Hepatocyte (in vitro differentiated cells): ENCODE measurements around the gene CCN6. TPM values are rescaled to one million over a fixed set of nuclear protein-coding genes. Genes with fewer than 3 reads are reported as not detected.

Source experiments
- DNase-seq: peaks from one replicate; pipeline ENCODE4 v3.0.0-alpha.2; 2016; ENCODE audit warnings: low spot score
- H2AFZ ChIP-seq: fragments of 200-600 bp; sonication (generic); 2 replicates; pipeline ENCODE4 v1.6.0; 2016; ENCODE audit warnings: antibody characterized with exemption, mild to moderate bottlenecking
- H3K27ac ChIP-seq: fragments of 200-600 bp; sonication (generic); 2 replicates; pipeline ENCODE4 v1.5.1; 2016; ENCODE audit warnings: mild to moderate bottlenecking
- H3K27me3 ChIP-seq: fragments of 200-600 bp; sonication (generic); 2 replicates; pipeline ENCODE4 v1.6.1; 2016
- H3K36me3 ChIP-seq: fragments of 200-600 bp; sonication (generic); replicated peaks from 2 replicates; pipeline ENCODE4 v1.5.1; 2016; ENCODE audit warnings: low read depth; ENCODE audit not compliant: insufficient read depth
- H3K4me1 ChIP-seq: fragments of 200-600 bp; sonication (generic); 2 replicates; pipeline ENCODE4 v1.5.1; 2016; ENCODE audit warnings: mild to moderate bottlenecking, moderate library complexity; ENCODE audit not compliant: insufficient read depth
- H3K4me2 ChIP-seq: fragments of 200-600 bp; sonication (generic); 2 replicates; pipeline ENCODE4 v1.6.0; 2016
- H3K4me3 ChIP-seq: fragments of 200-600 bp; sonication (generic); 2 replicates; pipeline ENCODE4 v1.5.1; 2016; ENCODE audit warnings: mild to moderate bottlenecking
- H3K79me2 ChIP-seq: fragments of 200-600 bp; sonication (generic); 2 replicates; pipeline ENCODE4 v1.6.0; 2017; ENCODE audit warnings: mild to moderate bottlenecking
- H3K9me2 ChIP-seq: fragments of 200-600 bp; sonication (generic); replicated peaks from 2 replicates; pipeline ENCODE4 v1.6.0; 2017; ENCODE audit warnings: mild to moderate bottlenecking; ENCODE audit not compliant: insufficient read depth
- H3K9me3 ChIP-seq: fragments of 200-600 bp; sonication (generic); 2 replicates; pipeline ENCODE4 v1.5.1; 2016; ENCODE audit warnings: low read depth, mild to moderate bottlenecking
- H4K20me1 ChIP-seq: fragments of 200-600 bp; sonication (generic); 2 replicates; pipeline ENCODE4 v1.6.0; 2016; ENCODE audit warnings: mild to moderate bottlenecking; ENCODE audit not compliant: insufficient read depth, poor library complexity, severe bottlenecking
- EZH2 ChIP-seq: fragments of 200-600 bp; sonication (generic); IDR thresholded peaks from 2 replicates; pipeline ENCODE4 v1.6.1; 2016; ENCODE audit warnings: antibody characterized with exemption, mild to moderate bottlenecking, borderline replicate concordance
- EZH2phosphoT487 ChIP-seq: fragments of 200-600 bp; sonication (generic); IDR thresholded peaks from one replicate; pipeline ENCODE4 v1.6.1; 2018; ENCODE audit warnings: antibody characterized with exemption, mild to moderate bottlenecking, low read depth, moderate library complexity; ENCODE audit not compliant: unreplicated experiment, severe bottlenecking
- WGBS: methylation state at CpG from one replicate; pipeline ENCODE4 v1.1.6; 2016; ENCODE audit warnings: low lambda C conversion rate; ENCODE audit errors: missing lambda C conversion rate; 5-methylcytosine and 5-hydroxymethylcytosine counted together
- polyA plus RNA-seq: library from polyadenylated mRNA; unstranded; fragments of >200 nt; fragmentation: Nextera tagmentation; extraction: Ambion mirVana; gene quantifications from 2 replicates; pipeline ENCODE4 v1.2.1, GENCODE V29; 2016
- total RNA-seq: library from RNA; depleted of rRNA; stranded (reverse); fragments of >200 nt; gene quantifications from 2 replicates; pipeline ENCODE4 v1.2.3, GENCODE V29; 2014
- TF ChIP-seq, protein P1 (sequence below): fragments of 200-600 bp; sonication (generic); IDR thresholded peaks from 2 replicates; pipeline ENCODE4 v1.5.1; 2016; ENCODE audit warnings: antibody characterized with exemption, mild to moderate bottlenecking; ENCODE audit not compliant: poor library complexity

Gene CCN6
- total and polyA plus RNA-seq, 2 experiments from 2014 or later, result 0.24 TPM; not detected in 1

DNA sequence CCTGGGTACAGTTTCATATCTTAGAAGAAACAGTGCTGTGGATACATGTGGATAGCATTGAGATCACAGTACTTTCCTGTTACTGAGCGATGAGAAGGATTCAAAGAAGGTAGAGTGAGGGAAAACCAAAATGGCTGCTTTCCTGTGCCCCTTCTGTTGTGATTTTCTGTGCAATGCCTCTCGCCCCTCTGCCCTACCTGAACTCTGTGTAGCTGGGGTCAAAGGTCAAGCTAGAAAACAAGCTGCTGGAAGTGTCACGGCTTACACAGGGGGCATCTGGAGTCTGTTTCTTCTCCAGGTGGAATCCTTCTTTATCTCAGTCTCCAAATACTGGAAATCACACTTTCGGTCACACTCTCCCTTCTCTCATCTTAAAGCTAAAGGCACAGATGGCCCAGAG, 27.0 kb upstream of the CCN6 start:
- no peak for DNase-seq
- no peak overlapping the region for H2AFZ ChIP-seq
- no peak overlapping the region for H3K4me3 ChIP-seq
- H3K4me1 ChIP-seq, result peaks cover 19% of the 10 kb centered on the region
- H3K79me2 ChIP-seq, result no peaks in the 10 kb centered on the region
- H3K27ac ChIP-seq, result no peak overlapping the region
- H3K9me3 ChIP-seq, result no peaks in the 10 kb centered on the region
- no peaks in the 10 kb centered on the region for H3K36me3 ChIP-seq
- no peaks in the 10 kb centered on the region for H3K27me3 ChIP-seq
- TF ChIP-seq, protein P1, sequence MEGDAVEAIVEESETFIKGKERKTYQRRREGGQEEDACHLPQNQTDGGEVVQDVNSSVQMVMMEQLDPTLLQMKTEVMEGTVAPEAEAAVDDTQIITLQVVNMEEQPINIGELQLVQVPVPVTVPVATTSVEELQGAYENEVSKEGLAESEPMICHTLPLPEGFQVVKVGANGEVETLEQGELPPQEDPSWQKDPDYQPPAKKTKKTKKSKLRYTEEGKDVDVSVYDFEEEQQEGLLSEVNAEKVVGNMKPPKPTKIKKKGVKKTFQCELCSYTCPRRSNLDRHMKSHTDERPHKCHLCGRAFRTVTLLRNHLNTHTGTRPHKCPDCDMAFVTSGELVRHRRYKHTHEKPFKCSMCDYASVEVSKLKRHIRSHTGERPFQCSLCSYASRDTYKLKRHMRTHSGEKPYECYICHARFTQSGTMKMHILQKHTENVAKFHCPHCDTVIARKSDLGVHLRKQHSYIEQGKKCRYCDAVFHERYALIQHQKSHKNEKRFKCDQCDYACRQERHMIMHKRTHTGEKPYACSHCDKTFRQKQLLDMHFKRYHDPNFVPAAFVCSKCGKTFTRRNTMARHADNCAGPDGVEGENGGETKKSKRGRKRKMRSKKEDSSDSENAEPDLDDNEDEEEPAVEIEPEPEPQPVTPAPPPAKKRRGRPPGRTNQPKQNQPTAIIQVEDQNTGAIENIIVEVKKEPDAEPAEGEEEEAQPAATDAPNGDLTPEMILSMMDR, result no peak
- TF ChIP-seq EZH2phosphoT487 (no peak), EZH2 (no peak)
- no peaks in the 10 kb centered on the region for H3K9me2 ChIP-seq
- 64% methylated on average over 4 of the region's 4 CpGs for WGBS
- no peak overlapping the region for H3K4me2 ChIP-seq
- H4K20me1 ChIP-seq, result no peaks in the 10 kb centered on the region

DNA sequence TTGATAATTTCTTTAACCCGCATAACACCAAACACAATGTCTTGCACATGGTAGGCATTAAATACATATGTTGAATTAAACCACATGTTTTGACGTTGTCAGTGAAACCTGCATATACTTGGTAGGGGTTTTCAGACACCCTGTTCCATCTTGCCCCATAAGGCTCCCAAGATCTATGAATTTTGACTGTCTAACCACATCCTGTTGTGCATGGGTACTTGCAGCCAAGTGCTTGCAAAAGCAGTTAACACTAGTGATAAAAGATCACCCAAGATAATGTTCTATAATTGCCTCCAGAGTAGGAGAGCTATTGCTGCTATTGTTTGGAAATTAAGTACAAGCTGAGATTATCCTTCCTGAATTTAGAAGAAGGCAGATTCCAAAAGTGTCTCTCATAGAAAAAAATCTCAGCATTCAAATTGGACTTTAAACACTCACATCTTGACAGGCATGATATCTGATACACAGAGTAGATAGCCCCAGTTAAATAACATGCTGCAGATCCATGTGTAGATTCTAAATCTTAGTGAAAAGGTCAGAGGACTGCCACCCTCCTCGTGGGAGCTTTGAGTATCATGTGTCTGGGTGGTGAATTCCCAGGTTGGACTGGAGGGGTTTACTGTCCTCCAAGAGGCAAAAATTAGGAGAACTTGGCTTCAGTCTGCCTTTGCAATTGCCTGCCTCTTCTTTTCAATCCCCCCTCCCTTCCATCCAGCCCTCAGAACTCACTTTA, 25.8 kb upstream of the CCN6 start:
- Histone ChIP-seq H3K4me3 (no peak overlapping the region), H3K9me3 (no peaks in the 10 kb centered on the region), H3K27ac (no peak overlapping the region), H3K9me2 (no peaks in the 10 kb centered on the region), H4K20me1 (no peaks in the 10 kb centered on the region), H3K27me3 (no peaks in the 10 kb centered on the region), H2AFZ (no peak overlapping the region), H3K79me2 (no peaks in the 10 kb centered on the region), H3K36me3 (no peaks in the 10 kb centered on the region), H3K4me1 (peaks cover 19% of the 10 kb centered on the region), H3K4me2 (no peak overlapping the region)
- no peak for DNase-seq
- whole genome bisulfite sequencing, result 47% methylated on average over 3 of the region's 3 CpGs
- TF ChIP-seq, protein P1, result no peak
- no peak for TF ChIP-seq EZH2phosphoT487
- TF ChIP-seq EZH2, result no peak

DNA sequence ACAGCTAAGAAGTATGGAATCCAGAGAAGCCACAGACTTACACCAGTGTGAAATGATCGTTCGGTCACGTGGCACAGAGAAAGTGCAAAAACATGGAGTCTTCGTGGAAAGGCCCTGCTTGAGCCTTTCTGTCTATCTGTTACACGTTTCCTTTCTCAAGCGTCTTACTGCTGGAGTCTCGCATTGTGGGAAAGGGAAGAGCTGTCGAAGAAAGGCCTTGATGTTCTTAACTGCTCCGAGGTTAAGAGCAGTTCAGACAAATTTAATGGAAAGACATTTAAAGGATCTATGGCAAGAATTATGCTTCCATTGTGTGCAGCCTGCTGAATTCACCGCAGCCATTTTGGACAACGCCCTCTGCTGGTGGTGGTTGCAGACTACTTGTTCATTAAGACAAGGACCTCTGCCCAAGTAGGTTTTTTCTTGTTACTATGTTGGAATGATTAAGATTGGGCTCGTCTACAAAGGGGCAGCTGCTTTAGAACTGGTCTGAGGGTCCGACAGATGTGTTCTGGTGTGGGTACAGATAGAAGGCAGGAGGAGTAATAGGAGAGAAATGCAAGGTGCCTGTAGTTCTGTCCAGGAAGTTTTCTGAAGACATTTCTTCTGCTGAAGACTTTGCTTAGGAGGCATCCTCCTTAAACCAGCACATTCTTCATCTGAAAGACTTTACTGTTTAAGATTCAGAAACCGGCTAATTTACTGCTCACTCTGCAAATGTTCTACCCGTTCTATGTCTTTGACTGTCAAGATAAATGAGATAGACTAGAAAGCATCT, 24.7 kb upstream of the CCN6 start:
- no peaks in the 10 kb centered on the region for H3K9me2 ChIP-seq
- no peaks in the 10 kb centered on the region for H3K36me3 ChIP-seq
- no peak overlapping the region for H3K27ac ChIP-seq
- TF ChIP-seq EZH2, result no peak
- TF ChIP-seq, protein P1, result peak; percentile 60
- WGBS, result 73% methylated on average over 15 of the region's 15 CpGs
- no peaks in the 10 kb centered on the region for H3K27me3 ChIP-seq
- H3K4me2 ChIP-seq, result no peak overlapping the region
- no peak overlapping the region for H2AFZ ChIP-seq
- H3K4me1 ChIP-seq, result peaks cover 19% of the 10 kb centered on the region
- peak; percentile 58 for DNase-seq
- H3K9me3 ChIP-seq, result no peaks in the 10 kb centered on the region
- no peaks in the 10 kb centered on the region for H3K79me2 ChIP-seq
- no peaks in the 10 kb centered on the region for H4K20me1 ChIP-seq
- H3K4me3 ChIP-seq, result no peak overlapping the region
